MM.1S (cell line): ENCODE data around the gene TMPRSS7.

ENCODE experiments used
- DNase-seq: peaks from one replicate; pipeline ENCODE4 v3.0.0-alpha.2; 2015
- H2AFZ ChIP-seq: fragments of 300-600 bp; sonication (generic); 2 replicates; pipeline ENCODE4 v1.6.0; 2016; ENCODE audit warnings: antibody characterized with exemption, low read length
- H3F3A ChIP-seq: fragments of 300-600 bp; sonication (generic); 2 replicates; pipeline ENCODE4 v1.6.1; 2016; ENCODE audit warnings: mild to moderate bottlenecking, antibody characterized with exemption, low read length, moderate library complexity, mixed read lengths; ENCODE audit not compliant: insufficient read depth
- H3K27ac ChIP-seq: fragments of 300-600 bp; sonication (generic); 2 replicates; pipeline ENCODE4 v1.5.1; 2016; ENCODE audit warnings: mild to moderate bottlenecking, low read length
- H3K27me3 ChIP-seq: fragments of 300-600 bp; sonication (generic); replicated peaks from 2 replicates; pipeline ENCODE4 v1.6.0; 2016; ENCODE audit warnings: low read length; ENCODE audit not compliant: insufficient read depth
- H3K36me3 ChIP-seq: fragments of 300-600 bp; sonication (generic); replicated peaks from 2 replicates; pipeline ENCODE4 v1.6.1; 2016; ENCODE audit warnings: mild to moderate bottlenecking, low read length, mixed read lengths; ENCODE audit not compliant: insufficient read depth
- H3K4me1 ChIP-seq: fragments of 300-600 bp; sonication (generic); 2 replicates; pipeline ENCODE4 v1.6.1; 2016; ENCODE audit warnings: low read length, mixed read lengths
- H3K4me2 ChIP-seq: fragments of 300-600 bp; sonication (generic); 2 replicates; pipeline ENCODE4 v1.6.0; 2016; ENCODE audit warnings: low read depth, low read length
- H3K4me3 ChIP-seq: fragments of 300-600 bp; sonication (generic); 2 replicates; pipeline ENCODE4 v1.5.1; 2016; ENCODE audit warnings: low read length, mixed read lengths
- H3K79me2 ChIP-seq: fragments of 300-600 bp; sonication (generic); 2 replicates; pipeline ENCODE4 v1.6.1; 2016; ENCODE audit warnings: mixed run types, low read length, mixed read lengths
- H3K9ac ChIP-seq: fragments of 300-600 bp; sonication (generic); 2 replicates; pipeline ENCODE4 v1.6.1; 2016; ENCODE audit warnings: low read length, mixed read lengths
- H3K9me2 ChIP-seq: fragments of 300-600 bp; sonication (generic); replicated peaks from 2 replicates; pipeline ENCODE4 v1.6.1; 2016; ENCODE audit warnings: mild to moderate bottlenecking, low read length, mixed read lengths; ENCODE audit not compliant: insufficient read depth
- H3K9me3 ChIP-seq: fragments of 300-600 bp; sonication (generic); replicated peaks from 2 replicates; pipeline ENCODE4 v1.6.1; 2016; ENCODE audit warnings: mild to moderate bottlenecking, low read length, mixed read lengths; ENCODE audit not compliant: insufficient read depth
- H4K20me1 ChIP-seq: fragments of 300-600 bp; sonication (generic); 2 replicates; pipeline ENCODE4 v1.6.1; 2016; ENCODE audit warnings: mild to moderate bottlenecking, low read length, moderate library complexity, mixed read lengths; ENCODE audit not compliant: insufficient read depth
- EZH2 ChIP-seq: fragments of 300-600 bp; sonication (generic); optimal IDR thresholded peaks from 2 replicates; pipeline ENCODE3; 2017; ENCODE audit warnings: low read depth, mild to moderate bottlenecking, antibody characterized with exemption, low read length, mixed read lengths
- EZH2phosphoT487 ChIP-seq: fragments of 300-600 bp; sonication (generic); IDR thresholded peaks from 2 replicates; pipeline ENCODE4 v1.6.1; 2018; ENCODE audit warnings: antibody characterized with exemption, low read length
- TF ChIP-seq, protein P1 (sequence below): fragments of 300-600 bp; sonication (generic); IDR thresholded peaks from 2 replicates; pipeline ENCODE4 v1.5.1; 2016; ENCODE audit warnings: antibody characterized with exemption, low read length, mixed read lengths

The TMPRSS7 gene

DNA sequence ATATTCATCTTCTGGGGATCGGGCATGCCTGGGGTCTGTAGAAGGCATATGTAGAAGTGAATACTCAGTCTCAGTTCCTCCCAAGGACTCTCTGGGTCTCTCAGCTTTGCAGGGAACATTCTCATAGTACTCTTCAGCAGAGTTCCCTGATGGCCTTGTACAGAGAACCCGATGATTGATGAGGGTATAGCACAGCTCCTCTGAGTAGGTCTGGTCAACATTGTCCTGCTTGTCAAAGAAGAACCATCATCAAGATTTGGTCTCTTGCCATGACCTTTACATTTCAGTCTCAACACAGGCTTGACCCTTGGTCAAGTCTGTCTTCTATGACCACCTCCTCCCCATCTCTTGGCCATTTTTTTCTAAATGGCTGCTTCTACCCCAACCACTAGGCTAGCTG lies 89.0 kb downstream of the TMPRSS7 start:
- no peaks in the 10 kb centered on the region for H3K9me2 ChIP-seq
- H3K9me3 ChIP-seq = no peaks in the 10 kb centered on the region
- no peak for DNase-seq
- TF ChIP-seq, protein P1, sequence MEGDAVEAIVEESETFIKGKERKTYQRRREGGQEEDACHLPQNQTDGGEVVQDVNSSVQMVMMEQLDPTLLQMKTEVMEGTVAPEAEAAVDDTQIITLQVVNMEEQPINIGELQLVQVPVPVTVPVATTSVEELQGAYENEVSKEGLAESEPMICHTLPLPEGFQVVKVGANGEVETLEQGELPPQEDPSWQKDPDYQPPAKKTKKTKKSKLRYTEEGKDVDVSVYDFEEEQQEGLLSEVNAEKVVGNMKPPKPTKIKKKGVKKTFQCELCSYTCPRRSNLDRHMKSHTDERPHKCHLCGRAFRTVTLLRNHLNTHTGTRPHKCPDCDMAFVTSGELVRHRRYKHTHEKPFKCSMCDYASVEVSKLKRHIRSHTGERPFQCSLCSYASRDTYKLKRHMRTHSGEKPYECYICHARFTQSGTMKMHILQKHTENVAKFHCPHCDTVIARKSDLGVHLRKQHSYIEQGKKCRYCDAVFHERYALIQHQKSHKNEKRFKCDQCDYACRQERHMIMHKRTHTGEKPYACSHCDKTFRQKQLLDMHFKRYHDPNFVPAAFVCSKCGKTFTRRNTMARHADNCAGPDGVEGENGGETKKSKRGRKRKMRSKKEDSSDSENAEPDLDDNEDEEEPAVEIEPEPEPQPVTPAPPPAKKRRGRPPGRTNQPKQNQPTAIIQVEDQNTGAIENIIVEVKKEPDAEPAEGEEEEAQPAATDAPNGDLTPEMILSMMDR = no peak
- TF ChIP-seq EZH2 (no peak), EZH2phosphoT487 (no peak)
- no peaks in the 10 kb centered on the region for H3K27me3 ChIP-seq
- H3K4me3 ChIP-seq = no peak overlapping the region
- no peak overlapping the region for H3K4me2 ChIP-seq
- H3K27ac ChIP-seq = no peak overlapping the region
- no peak overlapping the region for H2AFZ ChIP-seq
- H3K79me2 ChIP-seq = peaks cover 47% of the 10 kb centered on the region
- H4K20me1 ChIP-seq = no peaks in the 10 kb centered on the region
- H3F3A ChIP-seq = peaks cover 39% of the 10 kb centered on the region
- 0 out of 2 replicates have a peak, but pooled peaks cover 3% of the 10 kb centered on the region for H3K36me3 ChIP-seq
- H3K9ac ChIP-seq = no peak overlapping the region
- H3K4me1 ChIP-seq = peaks cover 79% of the 10 kb centered on the region

DNA sequence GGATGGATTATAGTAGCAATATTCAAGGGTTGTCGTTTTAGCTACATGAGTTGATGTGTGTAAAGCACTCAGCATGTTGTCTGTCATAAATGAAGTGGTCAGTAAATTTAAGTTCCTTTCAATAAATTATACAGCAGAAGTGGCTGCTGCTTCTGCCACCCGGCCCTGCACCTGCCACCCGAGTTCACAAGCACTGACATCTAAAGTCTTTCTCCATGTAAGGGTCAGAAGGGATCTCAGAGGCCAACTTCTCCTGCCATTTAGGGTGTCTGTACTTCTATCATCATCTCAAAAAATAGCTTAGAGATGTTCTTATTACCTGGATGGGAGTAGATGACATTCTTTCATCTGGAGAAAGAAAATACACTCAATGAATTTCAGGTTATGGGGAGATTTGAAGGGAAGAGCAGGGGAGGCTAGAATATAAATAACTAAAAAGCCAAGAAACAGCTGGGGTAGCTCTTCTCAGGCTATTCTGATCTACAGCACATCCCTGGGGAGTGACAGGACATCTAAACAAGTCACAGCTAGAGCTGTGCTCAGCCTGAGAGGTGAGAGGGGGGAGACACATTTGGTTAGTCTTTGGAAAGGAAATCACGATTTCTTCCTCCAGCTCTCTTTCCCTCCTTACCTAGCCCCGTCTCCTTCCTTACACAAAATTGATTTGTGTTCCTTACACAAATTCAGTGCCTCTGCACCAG lies 90.5 kb downstream of the TMPRSS7 start:
- Histone ChIP-seq H3K4me1 (peaks cover 81% of the 10 kb centered on the region), H3K27ac (no peak overlapping the region), H3K9ac (no peak overlapping the region), H3K4me2 (no peak overlapping the region), H3K9me3 (no peaks in the 10 kb centered on the region), H3K9me2 (no peaks in the 10 kb centered on the region), H3K27me3 (no peaks in the 10 kb centered on the region), H2AFZ (no peak overlapping the region), H3K79me2 (peaks cover 50% of the 10 kb centered on the region), H4K20me1 (no peaks in the 10 kb centered on the region), H3K4me3 (no peak overlapping the region), H3F3A (peaks cover 49% of the 10 kb centered on the region), H3K36me3 (0 out of 2 replicates have a peak, but pooled peaks cover 3% of the 10 kb centered on the region)
- TF ChIP-seq EZH2 (no peak), EZH2phosphoT487 (no peak)
- TF ChIP-seq, protein P1 = no peak
- DNase-seq = no peak

DNA sequence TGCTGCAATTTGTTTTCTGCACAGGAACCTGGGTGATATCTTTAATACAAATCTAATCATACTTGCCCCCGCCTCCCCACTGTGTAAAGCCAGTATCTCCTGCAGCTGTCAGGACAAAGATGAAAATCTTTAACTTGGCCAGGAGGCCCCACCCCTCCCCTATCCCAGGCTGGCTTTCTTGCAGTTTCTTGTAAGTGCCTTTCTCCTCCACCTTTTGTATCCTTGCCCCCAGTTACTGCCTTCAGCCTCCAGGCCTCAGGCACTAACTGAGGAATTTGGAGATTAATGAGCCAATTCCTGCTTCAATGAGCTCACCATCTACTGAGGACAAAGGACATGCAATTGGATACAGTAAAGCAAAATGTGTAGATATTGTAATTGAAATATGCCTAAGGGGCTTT lies 92.0 kb downstream of the TMPRSS7 start:
- Histone ChIP-seq H2AFZ (no peak overlapping the region), H3K9me2 (no peaks in the 10 kb centered on the region), H3K4me2 (peak overlapping the region; percentile 68), H3K9me3 (no peaks in the 10 kb centered on the region), H3K4me1 (peaks cover 80% of the 10 kb centered on the region), H3K36me3 (0 out of 2 replicates have a peak, but pooled peaks cover 3% of the 10 kb centered on the region), H3F3A (peaks cover 50% of the 10 kb centered on the region), H3K27ac (peak overlapping the region; percentile 81; the same call in 1 of the 2 replicates), H4K20me1 (no peaks in the 10 kb centered on the region), H3K79me2 (peaks cover 58% of the 10 kb centered on the region), H3K9ac (peak overlapping the region; percentile 40), H3K4me3 (no peak overlapping the region), H3K27me3 (no peaks in the 10 kb centered on the region)
- TF ChIP-seq, protein P1 = no peak
- no peak for TF ChIP-seq EZH2phosphoT487
- TF ChIP-seq EZH2 = no peak
- DNase-seq = no peak
